CD4-positive, alpha-beta T cell treated with Interleukin-15 for 1 hour (primary cell): ENCODE results near the gene KCNK4.

ENCODE experiments used
- DNase-seq: peaks from one replicate; pipeline ENCODE4 v3.0.0-alpha.2; 2020

KCNK4 gene

GRCh38 chr11:64269540-64270220, 21.4 kb upstream of the KCNK4 start:
- DNase-seq = peak; percentile 98

DNA sequence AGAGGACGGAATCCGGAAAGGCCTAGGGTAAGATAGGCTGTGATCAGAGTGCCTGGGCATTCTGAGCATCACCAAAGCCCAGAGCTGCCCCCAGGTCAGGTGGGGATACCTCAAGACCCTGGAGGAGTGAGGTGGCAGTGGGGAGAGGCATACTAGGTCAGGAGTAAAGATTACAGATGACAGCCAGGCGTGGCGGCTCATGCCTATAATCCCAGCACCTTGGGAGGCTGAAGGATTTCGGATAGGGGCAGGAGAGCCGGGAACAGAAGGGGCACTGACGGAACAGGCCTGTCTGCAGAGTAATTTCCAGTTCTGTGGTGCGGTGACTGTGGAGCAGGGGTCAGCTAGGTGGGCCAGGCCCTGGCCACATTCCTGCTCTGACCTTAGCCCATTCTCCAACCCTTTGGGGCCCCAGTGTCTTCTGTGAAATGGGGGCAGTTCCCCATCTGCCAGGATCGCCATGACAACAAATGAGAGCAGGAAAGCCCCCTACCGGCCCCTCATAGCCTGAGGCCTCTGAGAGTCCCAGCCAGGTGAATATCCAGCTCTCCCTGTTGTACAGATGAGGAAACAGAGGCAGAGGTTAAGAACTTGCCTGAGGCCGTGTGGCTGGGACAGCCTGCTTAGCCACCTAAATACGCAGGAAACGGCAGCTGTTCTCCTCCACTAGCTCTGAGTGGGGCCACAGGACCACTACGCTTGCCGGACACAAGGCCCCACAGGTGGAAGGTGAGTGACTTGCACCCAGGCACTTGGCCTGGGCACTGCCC, 15.9 kb upstream of the KCNK4 start:
- DNase-seq = no peak

DNA sequence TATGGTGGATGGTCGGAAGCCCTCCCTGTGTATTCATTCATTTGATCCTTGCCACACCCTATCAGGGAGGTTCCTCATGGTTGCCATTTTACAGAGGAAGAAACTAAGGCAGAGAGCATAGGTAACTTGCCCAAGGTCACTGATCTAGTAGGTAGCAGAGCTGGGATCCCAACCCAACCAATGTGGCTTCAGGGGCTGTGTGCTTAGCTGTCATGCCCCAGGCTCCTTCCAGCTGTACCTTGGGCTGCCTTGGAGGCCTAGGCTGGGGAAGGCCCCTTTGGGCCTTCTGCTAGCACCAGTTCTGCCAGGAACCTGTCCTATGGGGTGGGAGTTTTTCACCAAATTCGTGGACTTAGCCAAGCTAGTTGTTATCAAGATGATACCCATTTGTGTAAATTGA, 15.3 kb upstream of the KCNK4 start:
- DNase-seq = no peak

DNA sequence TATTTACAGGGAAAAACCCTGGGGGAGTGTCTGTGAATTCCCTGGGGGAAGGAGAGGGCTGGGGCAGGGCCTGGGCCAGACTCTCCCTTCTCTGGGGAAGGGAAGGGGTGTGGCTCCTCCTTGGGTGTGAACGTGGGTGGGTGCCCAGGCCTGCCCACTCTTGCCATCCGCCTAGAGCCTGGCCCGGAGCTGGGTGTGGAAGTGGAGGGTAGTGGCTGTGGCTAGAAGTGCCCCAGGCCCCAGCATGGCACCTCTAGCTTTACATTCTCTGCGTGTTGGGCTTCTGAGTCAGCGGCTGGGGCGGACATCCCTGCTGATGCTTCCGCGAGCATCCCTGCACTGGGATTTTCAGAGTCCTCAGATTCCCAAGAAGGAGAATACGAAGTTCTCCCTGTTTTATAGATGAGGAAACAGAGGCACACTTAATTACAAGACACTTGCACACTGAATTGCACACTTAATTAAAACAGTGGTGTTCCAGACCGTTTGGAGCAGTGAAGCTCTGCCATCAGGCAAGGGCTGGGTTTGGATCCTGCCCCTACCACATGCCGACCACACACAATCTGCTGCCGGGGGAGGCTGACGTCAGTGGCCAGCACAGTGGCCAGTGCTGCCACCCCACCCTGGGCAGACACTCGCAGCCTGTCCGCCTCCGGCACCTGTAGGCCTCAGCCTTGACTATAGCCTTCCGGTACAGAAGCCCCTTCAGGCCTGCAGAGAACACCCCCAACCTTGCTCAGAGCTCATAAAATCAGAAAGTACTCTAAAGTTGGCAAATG, 14.3 kb upstream of the KCNK4 start:
- no peak for DNase-seq

DNA sequence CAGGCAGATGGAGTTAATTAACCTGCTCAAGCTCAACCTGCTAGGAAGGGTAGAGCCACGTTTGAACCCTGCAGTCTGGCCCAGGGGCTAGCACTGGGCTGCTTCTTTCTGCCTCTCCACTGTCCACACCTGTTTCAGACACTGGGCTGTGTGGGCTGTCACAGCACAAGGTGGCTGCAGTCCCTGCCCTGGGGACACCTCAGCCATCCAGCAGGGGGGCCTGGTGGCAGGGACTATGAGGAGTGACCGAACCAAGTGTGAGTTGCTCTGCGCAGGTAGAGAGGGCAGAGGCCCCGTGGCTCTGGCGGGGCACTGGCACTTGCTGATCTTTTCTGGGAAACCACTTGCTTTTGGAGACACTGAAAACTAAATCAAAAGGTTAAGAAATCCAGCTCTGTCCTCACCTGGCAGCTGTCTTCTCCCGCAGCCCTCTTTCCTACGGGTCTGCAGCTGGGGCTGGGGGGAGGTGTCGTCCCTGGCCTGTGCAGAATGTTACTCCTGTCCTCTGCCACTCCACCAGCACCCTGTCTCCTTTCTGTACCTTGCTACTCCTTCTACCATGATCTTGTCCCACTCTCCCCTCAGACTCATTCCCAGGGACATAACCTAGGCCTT, 12.4 kb upstream of the KCNK4 start:
- no peak for DNase-seq

GRCh38 chr11:64281957-64282770, 8.9 kb upstream of the KCNK4 start:
- no peak for DNase-seq

- DNase-seq = no peak
These were observed 8.0 kb upstream of the KCNK4 start for GRCh38 chr11:64283092-64283491.

DNA sequence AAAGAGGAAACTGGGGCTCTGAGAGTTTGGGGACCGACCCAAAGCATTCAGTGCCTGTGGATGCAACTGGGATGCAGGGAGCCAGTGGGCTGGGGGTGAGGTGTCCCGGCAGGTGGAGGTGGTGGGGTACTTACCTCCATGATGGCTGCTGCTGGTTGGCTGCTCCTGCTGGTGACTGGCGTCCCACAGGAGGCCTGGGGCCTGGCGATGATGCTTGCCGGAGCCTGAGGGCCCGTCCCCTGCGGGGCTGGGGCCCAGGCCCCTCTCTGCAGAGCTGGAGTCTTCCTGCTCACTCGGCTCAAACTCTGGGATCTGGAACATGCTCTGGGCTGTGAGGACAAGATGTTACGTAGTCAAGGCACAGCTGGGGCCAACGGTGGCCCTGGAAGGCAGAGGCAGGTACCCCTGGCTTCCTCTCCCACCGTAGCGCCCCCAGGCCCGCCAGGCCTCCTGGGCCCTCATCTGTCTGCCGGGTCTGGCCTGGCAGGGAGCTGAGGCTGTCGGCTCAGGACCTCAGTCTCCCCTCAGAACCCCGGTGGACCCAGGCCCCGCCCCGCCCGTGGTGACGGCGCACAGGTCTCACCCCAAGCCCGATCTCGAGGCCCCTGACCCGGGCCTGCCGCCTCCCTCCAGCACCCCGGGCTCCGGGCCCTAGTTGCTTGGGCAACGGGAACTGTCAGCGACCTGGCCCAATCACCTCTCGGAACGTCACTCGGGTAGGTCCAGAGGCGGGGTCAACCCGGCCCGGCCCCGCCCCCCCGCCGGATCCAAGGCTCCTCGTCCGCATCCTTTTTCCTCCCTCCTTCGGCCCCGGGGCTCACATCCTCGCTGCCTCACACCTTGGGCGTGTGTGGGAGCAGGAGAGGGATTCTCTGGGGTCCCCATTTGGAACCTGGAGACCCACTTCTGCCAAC, 6.8 kb upstream of the KCNK4 start, which contains the start of gene BAD:
Gene BAD (minus strand): TSS at position 618 of the 914 bp plus-strand sequence. CDS start 297 bp downstream, at position 321.
- peak; percentile 95 for DNase-seq

DNA sequence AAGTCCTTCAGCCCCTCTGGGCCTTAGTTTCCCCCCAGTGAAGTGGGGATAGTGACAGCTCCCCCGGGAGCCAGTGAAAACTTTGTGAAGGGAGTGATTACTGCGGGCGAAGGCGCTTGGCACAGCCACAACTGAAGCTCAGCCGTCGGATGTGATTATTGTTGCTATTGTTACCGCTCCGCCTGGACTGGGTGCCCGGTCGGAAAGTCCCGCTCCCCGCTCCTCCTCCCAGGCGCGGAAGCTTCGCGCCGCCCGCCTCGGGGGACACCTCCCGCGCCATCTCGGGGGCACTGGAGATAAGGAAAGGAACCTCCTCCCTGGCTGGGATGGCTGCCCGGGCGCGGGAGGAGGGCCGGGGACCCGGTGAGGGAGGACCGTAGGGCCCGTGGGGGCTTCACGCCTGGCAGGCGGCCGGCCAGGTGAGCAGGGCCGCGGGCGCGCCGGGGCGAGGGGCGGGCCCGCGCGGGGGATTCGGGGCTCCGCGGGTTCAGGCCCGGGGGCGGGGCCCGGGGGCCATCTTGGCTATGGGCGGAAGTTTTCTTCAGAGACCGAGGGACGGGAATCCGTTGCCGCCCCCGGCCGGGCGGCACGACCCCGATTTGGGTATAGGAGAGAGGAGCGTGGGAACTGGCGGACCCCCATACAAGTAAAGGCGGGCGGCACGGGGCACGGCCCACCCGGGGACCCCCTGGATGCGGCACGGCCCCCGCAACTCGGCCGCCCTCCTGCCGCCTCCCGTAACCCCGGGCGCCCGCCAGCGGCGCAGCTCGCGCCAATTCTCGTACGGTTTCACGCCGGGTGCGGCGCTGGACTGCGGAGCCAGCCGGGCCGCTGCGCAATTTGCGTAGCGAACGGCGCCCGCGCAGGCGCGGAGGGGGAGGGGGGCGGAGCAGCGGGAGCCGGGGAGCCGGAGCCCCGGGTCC, 5.9 kb upstream of the KCNK4 start, which contains the start of gene GPR137:
Gene GPR137 (plus strand): TSS at position 887 of the 923 bp plus-strand sequence. CDS start 677 bp downstream, outside the sequence.
- DNase-seq = peak; percentile 91

- no peak for DNase-seq
These were observed 5.0 kb upstream of the KCNK4 start for GRCh38 chr11:64285885-64286800.

DNA sequence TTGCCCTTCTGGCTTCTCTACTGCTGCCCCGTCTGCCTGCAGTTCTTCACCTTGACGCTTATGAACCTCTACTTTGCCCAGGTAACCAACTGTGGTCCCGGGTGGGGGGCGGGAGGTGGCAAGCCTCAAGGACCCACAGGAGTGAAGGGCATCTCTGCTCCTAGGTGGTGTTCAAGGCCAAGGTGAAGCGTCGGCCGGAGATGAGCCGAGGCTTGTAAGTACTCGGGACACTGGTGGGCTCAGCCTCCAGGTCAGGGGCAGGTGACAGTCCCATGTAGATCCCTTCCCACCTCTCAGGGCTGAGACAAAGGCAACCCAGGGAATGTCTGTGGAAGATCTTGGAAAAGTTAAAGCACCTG, 4.3 kb upstream of the KCNK4 start:
- no peak for DNase-seq

- DNase-seq = no peak
These were observed 3.3 kb upstream of the KCNK4 start for GRCh38 chr11:64287676-64288352.

- no peak for DNase-seq
These were observed 2.8 kb upstream of the KCNK4 start for GRCh38 chr11:64288353-64288750.

DNA sequence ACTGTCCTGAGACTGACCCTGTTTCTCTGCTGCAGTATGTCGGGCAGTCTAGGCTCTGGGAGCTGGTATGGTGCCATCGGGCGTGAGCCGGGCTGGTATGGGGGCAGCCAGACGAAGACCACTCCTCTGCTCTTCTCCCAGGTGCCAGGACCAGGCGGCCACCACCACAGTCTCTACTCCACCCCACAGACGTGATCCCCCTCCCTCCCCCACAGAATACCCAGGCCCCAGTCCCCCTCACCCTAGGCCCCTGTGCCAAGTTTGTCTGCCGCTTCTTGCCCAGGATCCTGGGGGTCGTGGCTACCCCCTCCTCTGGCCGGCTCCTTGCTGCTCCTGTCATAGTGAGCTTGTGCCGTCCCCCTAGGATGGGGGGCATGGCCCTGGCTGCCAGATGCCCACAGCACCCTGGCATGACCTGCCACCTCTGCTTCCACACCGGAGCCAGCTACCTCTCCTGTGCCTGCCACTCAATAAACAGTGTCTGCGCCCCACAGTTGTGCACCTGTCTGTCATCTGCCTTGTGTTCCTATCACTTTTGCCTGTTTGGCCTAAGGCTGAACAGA, 2.0 kb upstream of the KCNK4 start:
- DNase-seq = no peak

GRCh38 chr11:64290352-64291261, 495 bp upstream of the KCNK4 start:
- DNase-seq = no peak

DNA sequence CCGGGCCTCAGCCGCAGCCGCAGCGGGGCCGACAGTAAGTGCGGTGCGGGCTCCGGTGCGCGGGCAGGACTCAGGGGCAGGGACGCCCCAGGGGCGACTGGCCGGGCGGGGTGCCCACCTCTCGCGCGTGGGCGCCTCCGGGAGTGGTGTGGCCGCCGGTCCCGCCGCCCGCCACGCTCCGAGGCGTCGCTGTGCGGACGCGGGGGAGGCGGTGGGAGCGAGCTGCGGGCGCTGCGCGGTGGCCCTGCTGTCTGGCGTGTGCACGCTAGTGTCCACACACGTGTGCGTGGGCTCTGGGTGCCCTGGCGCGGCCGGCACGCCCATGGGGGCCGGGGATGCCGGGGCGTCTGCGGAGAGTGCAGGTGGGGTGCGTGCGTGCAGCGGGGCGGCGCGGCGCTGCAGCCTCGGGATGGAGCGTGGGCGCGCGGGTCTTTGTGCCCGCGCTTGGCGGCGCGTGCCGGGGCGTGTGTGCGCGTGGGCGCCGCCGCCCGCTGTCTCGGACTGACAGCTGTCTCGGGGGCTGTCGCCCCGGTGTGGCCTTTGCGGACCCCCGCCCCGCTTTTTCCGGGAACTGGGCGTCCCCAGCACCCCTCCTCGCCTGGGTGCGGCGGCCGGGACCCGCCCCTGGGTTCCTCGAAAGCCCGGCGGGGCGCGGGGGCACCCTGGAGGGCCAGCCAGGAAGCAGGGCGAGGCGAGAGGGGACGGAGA, 804 bp downstream of the KCNK4 start:
- no peak for DNase-seq
